ENCODE measurements around the gene FLVCR2. TPM values are rescaled to one million over a fixed set of nuclear protein-coding genes. Genes with fewer than 3 reads are reported as not detected.
A peak's percentile ranks its signal among the peaks of the same experiment; 100 is the strongest.

Gene FLVCR2
- total and polyA plus RNA-seq, 5 donors from 2014 or later, result 4.4 to 7.7 (median 5.4) TPM

GRCh38 chr14:75634848-75635247 is 56.4 kb downstream of the FLVCR2 start:
- H3K4me3 ChIP-seq (ENCODE audit: low read depth, low read length), result no peak overlapping the region

DNA sequence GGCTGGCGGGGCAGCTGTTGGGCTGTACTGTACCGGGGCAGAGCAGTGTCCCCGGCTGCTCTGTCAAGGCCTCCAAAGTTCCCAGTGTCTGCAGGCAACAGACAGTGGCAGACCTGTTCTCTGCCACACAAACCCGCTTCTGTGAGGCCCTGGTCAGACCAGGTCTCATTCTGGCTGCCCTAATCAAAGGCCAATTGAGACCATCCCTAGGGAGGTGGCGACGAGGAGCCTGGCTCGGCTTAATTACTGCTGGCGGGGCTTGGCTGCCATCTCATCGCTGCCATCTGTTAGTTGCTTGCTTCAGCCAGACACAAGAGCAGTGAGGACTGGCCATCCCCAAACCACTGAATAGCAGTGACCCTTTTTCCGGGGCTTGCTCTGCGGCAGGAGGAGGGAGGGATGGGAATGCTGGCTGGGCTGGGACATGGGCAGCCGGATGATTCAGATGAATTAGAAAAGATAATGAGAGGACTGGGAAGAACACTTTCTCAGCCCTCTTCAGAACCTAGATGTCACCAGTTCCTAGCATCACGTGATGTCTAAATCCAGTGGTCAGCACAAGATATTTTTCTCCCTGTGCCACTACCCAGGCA is 57.8 kb downstream of the FLVCR2 start:
- H3K27ac ChIP-seq (ENCODE audit: insufficient read depth, low read length, poor library complexity, severe bottlenecking), result no peak overlapping the region
- no peaks in the 10 kb centered on the region for H3K27me3 ChIP-seq (ENCODE audit: control insufficient read depth, insufficient read depth, low read length)
- Mint-ChIP-seq H3K27me3 (no peaks in the 10 kb centered on the region), H3K4me3 (no peak overlapping the region), H3K4me1 (peaks cover 0 to 2% (median 0%) of the 10 kb centered on the region in 4 donors), H3K36me3 (peaks cover 40% of the 10 kb centered on the region), H3K27ac (peak overlapping the region in 1 of 3 donors; percentile 22), H3K9me3 (no peaks in the 10 kb centered on the region)
- no peak for ATAC-seq (ENCODE audit: low read depth in 2 of 2)
- no peaks in the 10 kb centered on the region for H3K9me3 ChIP-seq (ENCODE audit: control insufficient read depth in 2 of 2, low read length in 2 of 2)
- peaks cover 6% of the 10 kb centered on the region for H3K36me3 ChIP-seq (ENCODE audit: control insufficient read depth, insufficient read depth, low read length)
- no peak overlapping the region for H3K4me3 ChIP-seq (ENCODE audit: low read depth, low read length)
- no peak for DNase-seq
- H3K4me1 ChIP-seq (ENCODE audit: control insufficient read depth, insufficient read depth, low read length, poor library complexity, severe bottlenecking), result no peaks in the 10 kb centered on the region

More at GRCh38 chr14:75634848-75635247, 56.4 kb downstream of the FLVCR2 start:
- Mint-ChIP-seq H3K27ac (no peak overlapping the region), H3K4me1 (peaks cover 0 to 2% (median 0%) of the 10 kb centered on the region in 4 donors), H3K9me3 (no peaks in the 10 kb centered on the region), H3K36me3 (peaks cover 28% of the 10 kb centered on the region), H3K4me3 (no peak overlapping the region), H3K27me3 (no peaks in the 10 kb centered on the region)
- Histone ChIP-seq H3K9me3 (ENCODE audit: control insufficient read depth in 2 of 2, low read length in 2 of 2) (no peaks in the 10 kb centered on the region), H3K27me3 (ENCODE audit: control insufficient read depth, insufficient read depth, low read length) (no peaks in the 10 kb centered on the region), H3K4me1 (ENCODE audit: control insufficient read depth, insufficient read depth, low read length, poor library complexity, severe bottlenecking) (no peaks in the 10 kb centered on the region), H3K36me3 (ENCODE audit: control insufficient read depth, insufficient read depth, low read length) (peaks cover 4% of the 10 kb centered on the region), H3K27ac (ENCODE audit: insufficient read depth, low read length, poor library complexity, severe bottlenecking) (no peak overlapping the region)
- ATAC-seq (ENCODE audit: low read depth in 2 of 2) (no peak), DNase-seq (no peak)

- Mint-ChIP-seq H3K4me3 (no peak overlapping the region), H3K9me3 (no peaks in the 10 kb centered on the region), H3K27ac (no peak overlapping the region), H3K4me1 (peaks cover 0 to 2% (median 0%) of the 10 kb centered on the region in 4 donors), H3K36me3 (peaks cover 53% of the 10 kb centered on the region), H3K27me3 (no peaks in the 10 kb centered on the region)
- H3K27ac ChIP-seq (ENCODE audit: insufficient read depth, low read length, poor library complexity, severe bottlenecking), result no peak overlapping the region
- no peak overlapping the region for H3K4me3 ChIP-seq (ENCODE audit: low read depth, low read length)
- H3K9me3 ChIP-seq (ENCODE audit: control insufficient read depth in 2 of 2, low read length in 2 of 2), result no peaks in the 10 kb centered on the region
- DNase-seq (no peak), ATAC-seq (ENCODE audit: low read depth in 2 of 2) (no peak)
- no peaks in the 10 kb centered on the region for H3K4me1 ChIP-seq (ENCODE audit: control insufficient read depth, insufficient read depth, low read length, poor library complexity, severe bottlenecking)
- H3K27me3 ChIP-seq (ENCODE audit: control insufficient read depth, insufficient read depth, low read length), result no peaks in the 10 kb centered on the region
- H3K36me3 ChIP-seq (ENCODE audit: control insufficient read depth, insufficient read depth, low read length), result peaks cover 11% of the 10 kb centered on the region
Observed at GRCh38 chr14:75640876-75641275, 62.5 kb downstream of the FLVCR2 start.

DNA sequence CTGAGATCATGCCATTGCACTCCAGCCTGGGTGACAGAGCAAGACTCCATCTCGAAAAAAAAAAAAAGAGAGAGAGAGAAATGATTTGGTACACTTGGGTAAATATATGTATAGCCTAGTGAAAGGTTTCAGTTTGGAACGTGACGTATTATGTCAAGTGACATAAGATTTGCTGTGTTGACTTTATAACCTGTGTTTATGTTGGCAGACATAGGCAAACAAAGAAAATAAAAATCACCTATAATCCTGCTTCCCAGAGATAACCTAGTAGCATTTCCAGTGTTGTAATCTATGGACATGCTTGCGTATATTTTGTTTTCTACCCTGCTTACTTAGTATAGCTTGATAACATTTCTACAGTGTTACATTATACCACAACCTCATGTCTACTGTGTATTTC is 65.6 kb downstream of the FLVCR2 start:
- Histone ChIP-seq H3K27ac (ENCODE audit: insufficient read depth, low read length, poor library complexity, severe bottlenecking) (no peak overlapping the region), H3K4me3 (ENCODE audit: low read depth, low read length) (no peak overlapping the region)

GRCh38 chr14:75645056-75645455 is 66.6 kb downstream of the FLVCR2 start:
- no peaks in the 10 kb centered on the region for H3K27me3 Mint-ChIP-seq
- no peaks in the 10 kb centered on the region for H3K4me1 Mint-ChIP-seq

More for the DNA sequence above, 65.6 kb downstream of the FLVCR2 start:
- Histone ChIP-seq H3K27me3 (ENCODE audit: control insufficient read depth, insufficient read depth, low read length) (no peaks in the 10 kb centered on the region), H3K9me3 (ENCODE audit: control insufficient read depth in 2 of 2, low read length in 2 of 2) (no peaks in the 10 kb centered on the region), H3K4me1 (ENCODE audit: control insufficient read depth, insufficient read depth, low read length, poor library complexity, severe bottlenecking) (no peaks in the 10 kb centered on the region), H3K36me3 (ENCODE audit: control insufficient read depth, insufficient read depth, low read length) (peaks cover 24% of the 10 kb centered on the region)
- Mint-ChIP-seq H3K4me1 (no peaks in the 10 kb centered on the region), H3K9me3 (no peaks in the 10 kb centered on the region), H3K36me3 (peaks cover 54% of the 10 kb centered on the region), H3K4me3 (no peak overlapping the region), H3K27ac (no peak overlapping the region), H3K27me3 (no peaks in the 10 kb centered on the region)
- DNase-seq (no peak), ATAC-seq (ENCODE audit: low read depth in 2 of 2) (no peak)

GRCh38 chr14:75646762-75647161 is 68.3 kb downstream of the FLVCR2 start:
- Mint-ChIP-seq H3K27me3 (no peaks in the 10 kb centered on the region), H3K36me3 (peaks cover 54% of the 10 kb centered on the region), H3K4me3 (no peak overlapping the region), H3K9me3 (no peaks in the 10 kb centered on the region), H3K4me1 (no peaks in the 10 kb centered on the region), H3K27ac (no peak overlapping the region)
- H3K4me3 ChIP-seq (ENCODE audit: low read depth, low read length), result no peak overlapping the region
- H3K36me3 ChIP-seq (ENCODE audit: control insufficient read depth, insufficient read depth, low read length), result peaks cover 47% of the 10 kb centered on the region
- H3K4me1 ChIP-seq (ENCODE audit: control insufficient read depth, insufficient read depth, low read length, poor library complexity, severe bottlenecking), result no peaks in the 10 kb centered on the region
- ATAC-seq (ENCODE audit: low read depth in 2 of 2), result no peak
- DNase-seq, result no peak
- H3K27me3 ChIP-seq (ENCODE audit: control insufficient read depth, insufficient read depth, low read length), result no peaks in the 10 kb centered on the region
- H3K9me3 ChIP-seq (ENCODE audit: control insufficient read depth in 2 of 2, low read length in 2 of 2), result no peaks in the 10 kb centered on the region
- no peak overlapping the region for H3K27ac ChIP-seq (ENCODE audit: insufficient read depth, low read length, poor library complexity, severe bottlenecking)

More at GRCh38 chr14:75645056-75645455, 66.6 kb downstream of the FLVCR2 start:
- Histone ChIP-seq H3K36me3 (ENCODE audit: control insufficient read depth, insufficient read depth, low read length) (peaks cover 34% of the 10 kb centered on the region), H3K27ac (ENCODE audit: insufficient read depth, low read length, poor library complexity, severe bottlenecking) (no peak overlapping the region), H3K27me3 (ENCODE audit: control insufficient read depth, insufficient read depth, low read length) (no peaks in the 10 kb centered on the region), H3K9me3 (ENCODE audit: control insufficient read depth in 2 of 2, low read length in 2 of 2) (no peaks in the 10 kb centered on the region), H3K4me1 (ENCODE audit: control insufficient read depth, insufficient read depth, low read length, poor library complexity, severe bottlenecking) (no peaks in the 10 kb centered on the region), H3K4me3 (ENCODE audit: low read depth, low read length) (no peak overlapping the region)
- no peak overlapping the region for H3K4me3 Mint-ChIP-seq
- H3K36me3 Mint-ChIP-seq, result peaks cover 52% of the 10 kb centered on the region
- H3K27ac Mint-ChIP-seq, result peak overlapping the region in 1 of 3 donors; percentile 67
- DNase-seq, result no peak
- ATAC-seq (ENCODE audit: low read depth in 2 of 2), result no peak
- H3K9me3 Mint-ChIP-seq, result no peaks in the 10 kb centered on the region

DNA sequence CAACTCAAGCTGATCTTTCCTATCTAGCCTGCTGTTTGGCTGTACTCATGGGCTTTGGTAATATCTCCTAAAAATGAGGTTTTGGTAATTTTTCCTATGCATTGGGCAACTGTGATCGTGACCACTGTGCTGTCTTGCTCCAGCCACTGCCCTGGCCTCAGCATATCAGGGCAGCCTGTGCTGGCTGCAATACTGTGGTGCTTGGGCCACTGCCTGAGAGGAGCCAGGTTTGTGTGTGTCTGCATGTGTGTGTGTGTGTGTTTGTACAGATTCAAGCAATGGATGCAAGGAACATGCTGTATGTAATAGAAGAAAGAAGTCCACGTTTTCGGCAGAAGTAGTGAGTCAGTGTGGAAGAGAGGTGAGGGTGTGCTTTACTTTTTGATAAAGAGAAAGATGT is 69.2 kb downstream of the FLVCR2 start:
- Histone ChIP-seq H3K27me3 (ENCODE audit: control insufficient read depth, insufficient read depth, low read length) (no peaks in the 10 kb centered on the region), H3K9me3 (ENCODE audit: control insufficient read depth in 2 of 2, low read length in 2 of 2) (no peaks in the 10 kb centered on the region), H3K36me3 (ENCODE audit: control insufficient read depth, insufficient read depth, low read length) (peaks cover 51% of the 10 kb centered on the region), H3K4me1 (ENCODE audit: control insufficient read depth, insufficient read depth, low read length, poor library complexity, severe bottlenecking) (no peaks in the 10 kb centered on the region), H3K27ac (ENCODE audit: insufficient read depth, low read length, poor library complexity, severe bottlenecking) (no peak overlapping the region), H3K4me3 (ENCODE audit: low read depth, low read length) (no peak overlapping the region)
- Mint-ChIP-seq H3K27me3 (no peaks in the 10 kb centered on the region), H3K4me3 (no peak overlapping the region), H3K9me3 (no peaks in the 10 kb centered on the region), H3K36me3 (peaks cover 53% of the 10 kb centered on the region), H3K4me1 (no peaks in the 10 kb centered on the region), H3K27ac (peak overlapping the region in 1 of 3 donors; percentile 79)
- ATAC-seq (ENCODE audit: low read depth in 2 of 2), result no peak
- DNase-seq, result no peak
